ENCODE results near the gene SDCBP2. TPM values are rescaled to one million over a fixed set of nuclear protein-coding genes. Genes with fewer than 3 reads are reported as not detected.

Gene SDCBP2
- total and polyA plus RNA-seq, 7 experiments from 2014 or later = 1.0 to 3.6 (median 1.4) TPM

- intact Hi-C loops (cut with micrococcal nuclease) = no loop called here
- H3K4me3 ChIP-seq (ENCODE audit: low read length) = no peak overlapping the region
- no peaks in the 10 kb centered on the region for H3K9me3 Mint-ChIP-seq
- no peaks in the 10 kb centered on the region for H3K27me3 ChIP-seq (ENCODE audit: control insufficient read depth in 2 of 2, insufficient read depth in 2 of 2, low read length in 2 of 2)
- H3K27ac ChIP-seq (ENCODE audit: low read depth, low read length) = no peak overlapping the region
- no peaks in the 10 kb centered on the region for H3K9me3 ChIP-seq (ENCODE audit: control insufficient read depth in 2 of 3, low read length in 3 of 3)
- ChIA-PET CTCF (interaction anchor here (1.5 to 4.3 kb wide), 2 partner anchors 11 to 69 kb away, joined by 4 to 22 read pairs; no protein-coding TSS in a partner anchor), POLR2A (interaction anchor here (0.7 to 1.1 kb wide), 2 partner anchors 11 to 24 kb away, joined by 3 to 5 read pairs; no protein-coding TSS in a partner anchor)
- peaks cover 4 to 23% (median 7%) of the 10 kb centered on the region in 5 donors for H3K36me3 Mint-ChIP-seq
- no peak for DNase-seq
- peaks cover 12 to 34% of the 10 kb centered on the region in 2 donors for H3K4me1 ChIP-seq (ENCODE audit: control insufficient read depth in 2 of 2, insufficient read depth in 2 of 2, low read length in 2 of 2)
- peak overlapping the region in 6 of 9 donors; percentile 3 to 87 (median 59) for H3K27ac Mint-ChIP-seq
- peaks cover 0 to 46% (median 0%) of the 10 kb centered on the region in 3 experiments for H3K36me3 ChIP-seq (ENCODE audit: control insufficient read depth in 2 of 3, insufficient read depth in 3 of 3, low read length in 3 of 3)
- H3K4me3 Mint-ChIP-seq = no peak overlapping the region
- no peaks in the 10 kb centered on the region for H3K27me3 Mint-ChIP-seq
- peaks cover 29 to 47% (median 43%) of the 10 kb centered on the region in 7 donors for H3K4me1 Mint-ChIP-seq
- no peak for ATAC-seq
Observed at GRCh38 chr20:1297486-1297885, 31.5 kb downstream of the SDCBP2 start.

DNA sequence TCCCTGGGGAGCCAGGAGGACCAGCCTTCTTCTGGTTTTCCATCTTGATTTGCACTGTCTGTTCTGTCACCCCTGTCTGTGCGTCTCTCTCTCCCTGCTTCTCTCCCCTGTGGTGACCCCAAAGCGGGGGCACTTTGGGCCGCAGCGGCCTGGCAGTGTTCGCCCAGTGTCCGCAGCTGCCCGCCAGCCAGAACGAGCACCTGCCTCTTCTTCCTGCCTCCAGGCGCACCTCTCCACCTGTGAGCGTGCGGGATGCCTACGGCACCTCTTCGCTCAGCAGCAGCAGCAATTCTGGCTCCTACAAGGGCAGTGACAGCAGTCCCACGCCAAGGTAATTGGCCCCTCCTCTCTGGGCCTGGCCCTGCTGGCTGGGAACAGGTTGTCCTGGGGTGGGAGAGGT lies 32.0 kb downstream of the SDCBP2 start:
- DNase-seq (no peak), ATAC-seq (no peak)
- H3K9me3 ChIP-seq (ENCODE audit: control insufficient read depth in 2 of 3, low read length in 3 of 3) = no peaks in the 10 kb centered on the region
- H3K4me1 Mint-ChIP-seq = peaks cover 29 to 52% (median 48%) of the 10 kb centered on the region in 7 donors
- no peak overlapping the region for H3K27ac ChIP-seq (ENCODE audit: low read depth, low read length)
- H3K27me3 ChIP-seq (ENCODE audit: control insufficient read depth in 2 of 2, insufficient read depth in 2 of 2, low read length in 2 of 2) = no peaks in the 10 kb centered on the region
- peaks cover 12 to 34% of the 10 kb centered on the region in 2 donors for H3K4me1 ChIP-seq (ENCODE audit: control insufficient read depth in 2 of 2, insufficient read depth in 2 of 2, low read length in 2 of 2)
- CTCF ChIA-PET = no interaction called here
- H3K36me3 Mint-ChIP-seq = peaks cover 4 to 23% (median 7%) of the 10 kb centered on the region in 5 donors
- peak overlapping the region in 5 of 9 donors; percentile 44 to 87 (median 75) for H3K27ac Mint-ChIP-seq
- H3K27me3 Mint-ChIP-seq = no peaks in the 10 kb centered on the region
- H3K4me3 Mint-ChIP-seq = no peak overlapping the region
- POLR2A ChIA-PET = interaction anchor here (1.1 kb wide), 1 partner anchor 11 kb away, joined by 5 read pairs; no protein-coding TSS in a partner anchor
- intact Hi-C loops (cut with micrococcal nuclease) = no loop called here
- H3K36me3 ChIP-seq (ENCODE audit: control insufficient read depth in 2 of 3, insufficient read depth in 3 of 3, low read length in 3 of 3) = peaks cover 0 to 46% (median 0%) of the 10 kb centered on the region in 3 experiments
- no peak overlapping the region for H3K4me3 ChIP-seq (ENCODE audit: low read length)
- no peaks in the 10 kb centered on the region for H3K9me3 Mint-ChIP-seq

DNA sequence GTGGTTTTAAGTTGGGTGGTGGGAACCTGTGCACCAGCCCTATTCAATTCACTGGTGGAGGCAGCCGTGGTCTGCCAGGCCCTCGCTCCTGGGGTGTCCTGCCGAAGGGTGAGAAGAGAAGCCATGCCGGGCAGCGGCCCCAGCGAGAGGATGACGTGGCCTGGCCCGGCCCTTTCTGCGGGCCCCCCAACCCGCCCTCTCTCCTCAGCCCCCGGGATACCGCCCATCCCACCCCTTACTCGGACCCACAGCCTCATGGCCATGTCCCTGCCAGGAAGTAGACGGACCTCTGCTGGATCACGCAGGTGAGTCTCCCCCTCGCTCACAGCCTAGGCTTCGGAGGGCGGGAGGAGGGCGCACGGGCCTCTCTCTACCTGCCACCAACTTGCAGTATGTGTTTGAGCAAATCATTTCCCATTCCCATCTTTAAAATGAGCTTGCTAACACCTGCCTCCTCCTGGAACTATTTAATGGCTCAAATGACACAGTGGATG lies 32.8 kb downstream of the SDCBP2 start:
- no peaks in the 10 kb centered on the region for H3K27me3 ChIP-seq (ENCODE audit: control insufficient read depth in 2 of 2, insufficient read depth in 2 of 2, low read length in 2 of 2)
- H3K27ac ChIP-seq (ENCODE audit: low read depth, low read length) = no peak overlapping the region
- intact Hi-C loops (cut with micrococcal nuclease) = no loop called here
- H3K9me3 ChIP-seq (ENCODE audit: control insufficient read depth in 2 of 3, low read length in 3 of 3) = no peaks in the 10 kb centered on the region
- H3K4me1 ChIP-seq (ENCODE audit: control insufficient read depth in 2 of 2, insufficient read depth in 2 of 2, low read length in 2 of 2) = peaks cover 11 to 38% of the 10 kb centered on the region in 2 donors
- Mint-ChIP-seq H3K27ac (peak overlapping the region in 2 of 9 donors; percentile 36 to 87), H3K36me3 (peaks cover 3 to 21% (median 7%) of the 10 kb centered on the region in 5 donors), H3K4me3 (no peak overlapping the region), H3K4me1 (peaks cover 27 to 56% (median 52%) of the 10 kb centered on the region in 7 donors), H3K9me3 (no peaks in the 10 kb centered on the region), H3K27me3 (no peaks in the 10 kb centered on the region)
- POLR2A ChIA-PET = no interaction called here
- ATAC-seq (no peak), DNase-seq (no peak)
- CTCF ChIA-PET = no interaction called here
- H3K36me3 ChIP-seq (ENCODE audit: control insufficient read depth in 2 of 3, insufficient read depth in 3 of 3, low read length in 3 of 3) = peaks cover 0 to 46% (median 0%) of the 10 kb centered on the region in 3 experiments
- no peak overlapping the region for H3K4me3 ChIP-seq (ENCODE audit: low read length)

- Mint-ChIP-seq H3K27me3 (no peaks in the 10 kb centered on the region), H3K36me3 (peaks cover under 1 to 18% (median 4%) of the 10 kb centered on the region in 5 donors), H3K4me1 (peaks cover 20 to 55% (median 52%) of the 10 kb centered on the region in 7 donors), H3K4me3 (no peak overlapping the region), H3K27ac (no peak overlapping the region), H3K9me3 (no peaks in the 10 kb centered on the region)
- Histone ChIP-seq H3K36me3 (ENCODE audit: control insufficient read depth in 2 of 3, insufficient read depth in 3 of 3, low read length in 3 of 3) (peaks cover 0 to 46% (median 0%) of the 10 kb centered on the region in 3 experiments), H3K27me3 (ENCODE audit: control insufficient read depth in 2 of 2, insufficient read depth in 2 of 2, low read length in 2 of 2) (no peaks in the 10 kb centered on the region), H3K4me1 (ENCODE audit: control insufficient read depth in 2 of 2, insufficient read depth in 2 of 2, low read length in 2 of 2) (peaks cover 3 to 35% of the 10 kb centered on the region in 2 donors), H3K27ac (ENCODE audit: low read depth, low read length) (no peak overlapping the region), H3K9me3 (ENCODE audit: control insufficient read depth in 2 of 3, low read length in 3 of 3) (no peaks in the 10 kb centered on the region), H3K4me3 (ENCODE audit: low read length) (no peak overlapping the region)
- POLR2A ChIA-PET = no interaction called here
- CTCF ChIA-PET = no interaction called here
- no peak for ATAC-seq
- intact Hi-C loops (cut with micrococcal nuclease) = no loop called here
- no peak for DNase-seq
Observed at GRCh38 chr20:1295276-1295930, 33.5 kb downstream of the SDCBP2 start.

- ChIA-PET CTCF (no interaction called here), POLR2A (no interaction called here)
- peak overlapping the region in 2 of 9 donors; percentile 16 to 37 for H3K27ac Mint-ChIP-seq
- Histone ChIP-seq H3K27ac (ENCODE audit: low read depth, low read length) (no peak overlapping the region), H3K36me3 (ENCODE audit: control insufficient read depth in 2 of 3, insufficient read depth in 3 of 3, low read length in 3 of 3) (peaks cover 0 to 39% (median 0%) of the 10 kb centered on the region in 3 experiments), H3K9me3 (ENCODE audit: control insufficient read depth in 2 of 3, low read length in 3 of 3) (no peaks in the 10 kb centered on the region), H3K27me3 (ENCODE audit: control insufficient read depth in 2 of 2, insufficient read depth in 2 of 2, low read length in 2 of 2) (no peaks in the 10 kb centered on the region), H3K4me1 (ENCODE audit: control insufficient read depth in 2 of 2, insufficient read depth in 2 of 2, low read length in 2 of 2) (peaks cover 0 to 26% of the 10 kb centered on the region in 2 donors), H3K4me3 (ENCODE audit: low read length) (no peak overlapping the region)
- H3K9me3 Mint-ChIP-seq = peaks cover 0 to 2% (median 0%) of the 10 kb centered on the region in 11 donors
- no peak for DNase-seq
- intact Hi-C loops (cut with micrococcal nuclease) = no loop called here
- no peaks in the 10 kb centered on the region for H3K27me3 Mint-ChIP-seq
- H3K4me1 Mint-ChIP-seq = peaks cover 11 to 54% (median 47%) of the 10 kb centered on the region in 7 donors
- peaks cover 4 to 22% (median 6%) of the 10 kb centered on the region in 5 donors for H3K36me3 Mint-ChIP-seq
- no peak for ATAC-seq
- no peak overlapping the region for H3K4me3 Mint-ChIP-seq
Observed at GRCh38 chr20:1294497-1294896, 34.4 kb downstream of the SDCBP2 start.

DNA sequence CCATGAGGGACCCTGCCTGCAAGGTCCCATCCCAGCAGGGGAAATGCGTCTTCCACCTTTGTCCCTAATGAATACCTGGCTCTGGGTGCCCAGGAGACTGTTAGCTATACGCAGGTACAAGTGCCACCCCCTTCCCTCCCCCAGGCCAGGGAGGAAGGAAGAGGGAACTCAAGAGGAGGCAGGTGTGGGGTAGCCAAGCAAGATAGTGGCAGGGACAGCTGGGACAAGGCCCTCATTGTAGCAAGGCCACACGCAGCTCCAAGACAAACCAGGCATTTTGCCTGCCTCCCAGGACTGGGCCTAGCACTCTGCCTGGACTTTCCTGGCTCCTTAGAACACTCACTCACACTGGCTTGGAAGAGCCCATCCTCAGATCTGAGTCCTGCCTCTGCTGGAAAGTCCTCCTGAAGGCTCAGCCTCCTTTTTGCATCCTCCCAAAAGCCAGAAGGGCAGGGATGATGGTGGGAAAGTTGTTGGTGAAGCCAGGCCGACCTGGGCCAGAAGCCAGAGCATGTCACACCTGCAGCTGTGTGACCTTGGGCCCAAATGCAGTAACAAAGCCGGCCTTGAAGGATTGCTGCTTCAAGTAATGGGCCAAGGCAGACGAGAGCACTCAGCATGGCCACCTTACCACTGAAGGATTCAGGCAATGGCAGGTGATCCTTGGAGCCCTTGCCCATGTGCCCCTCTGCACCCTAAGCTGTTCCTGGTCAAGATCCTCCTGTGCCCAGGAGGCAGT lies 35.1 kb downstream of the SDCBP2 start:
- Histone ChIP-seq H3K36me3 (ENCODE audit: control insufficient read depth in 2 of 3, insufficient read depth in 3 of 3, low read length in 3 of 3) (peaks cover 0 to 32% (median 0%) of the 10 kb centered on the region in 3 experiments), H3K4me3 (ENCODE audit: low read length) (no peak overlapping the region), H3K4me1 (ENCODE audit: control insufficient read depth in 2 of 2, insufficient read depth in 2 of 2, low read length in 2 of 2) (peaks cover 0 to 22% of the 10 kb centered on the region in 2 donors), H3K9me3 (ENCODE audit: control insufficient read depth in 2 of 3, low read length in 3 of 3) (no peaks in the 10 kb centered on the region), H3K27ac (ENCODE audit: low read depth, low read length) (no peak overlapping the region), H3K27me3 (ENCODE audit: control insufficient read depth in 2 of 2, insufficient read depth in 2 of 2, low read length in 2 of 2) (no peaks in the 10 kb centered on the region)
- intact Hi-C loops (cut with micrococcal nuclease) = no loop called here
- H3K27ac Mint-ChIP-seq = peak overlapping the region in 6 of 9 donors; percentile 21 to 90 (median 64)
- CTCF ChIA-PET = no interaction called here
- no peak overlapping the region for H3K4me3 Mint-ChIP-seq
- H3K36me3 Mint-ChIP-seq = peaks cover 4 to 24% (median 7%) of the 10 kb centered on the region in 5 donors
- peaks cover 5 to 51% (median 41%) of the 10 kb centered on the region in 7 donors for H3K4me1 Mint-ChIP-seq
- POLR2A ChIA-PET = interaction anchor here (2.0 kb wide), 1 partner anchor 27 kb away, joined by 9 read pairs; the partner anchor contains the start of gene SNPH
- no peak for DNase-seq
- no peak for ATAC-seq
- H3K9me3 Mint-ChIP-seq = peaks cover 0 to 2% (median 0%) of the 10 kb centered on the region in 11 donors
- no peaks in the 10 kb centered on the region for H3K27me3 Mint-ChIP-seq
